ENCODE measurements around the gene ZNF518B. TPM values are rescaled to one million over a fixed set of nuclear protein-coding genes. Genes with fewer than 3 reads are reported as not detected.

The ZNF518B gene
- total and polyA plus RNA-seq, 9 donors, result 9.8 to 22.3 (median 13.9) TPM

Other genes starting within 250 kb of the ZNF518B start
- gene CLNK, start 227.3 kb upstream of the ZNF518B start, total RNA-seq, result 0.04 TPM
- gene CLNK, start 227.3 kb upstream of the ZNF518B start, polyA plus RNA-seq (ENCODE audit: insufficient read depth in 1 of 8, insufficient read length in 8 of 8, low replicate concordance in 1 of 8), result under 1 TPM in 7 of 8 donors, not detected in 1; 0.10 to 0.32 (median 0.21) TPM